ENCODE results near the gene CSNK1D. TPM values are rescaled to one million over a fixed set of nuclear protein-coding genes. Genes with fewer than 3 reads are reported as not detected.
"Not testable (repeated sequence)": the region's sequence is repeated elsewhere in the genome, so short reads cannot be mapped to it uniquely, and the experiment has no call there.

CSNK1D gene
- total RNA-seq, 1 experiment from 2014 or later, result 196 TPM

GRCh38 chr17:82194765-82195164 lies 78.7 kb downstream of the CSNK1D start:
- Mint-ChIP-seq H3K27ac (ENCODE audit: unreplicated experiment) (no peak overlapping the region), H3K9me3 (ENCODE audit: unreplicated experiment) (no peaks in the 10 kb centered on the region), H3K36me3 (ENCODE audit: insufficient read depth, unreplicated experiment) (peaks cover 6% of the 10 kb centered on the region), H3K4me3 (ENCODE audit: unreplicated experiment) (no peak overlapping the region), H3K4me1 (ENCODE audit: low read depth, unreplicated experiment) (no peaks in the 10 kb centered on the region), H3K27me3 (ENCODE audit: insufficient read depth, unreplicated experiment) (no peaks in the 10 kb centered on the region)
- intact Hi-C loops (cut with micrococcal nuclease; ENCODE audit: unreplicated experiment), result no loop called here
- TF ChIP-seq CTCF (IDR thresholded peaks at IDR 0.05; ENCODE audit: insufficient read depth in 1 of 2, low read depth in 1 of 2, low read length in 1 of 2, severe bottlenecking in 1 of 2, unreplicated experiment in 1 of 2), result no peak
- no peak for DNase-seq
- Histone ChIP-seq H3K36me3 (ENCODE audit: control insufficient read depth, insufficient read depth, low read length) (no peaks in the 10 kb centered on the region; the same call in 1 of the 2 replicates), H3K9me3 (no peaks in the 10 kb centered on the region), H3K4me1 (no peaks in the 10 kb centered on the region), H3K4me3 (ENCODE audit: low read depth, low read length) (no peak overlapping the region), H3K27me3 (replicated peaks; ENCODE audit: control insufficient read depth, insufficient read depth, low read length) (no peaks in the 10 kb centered on the region)
- ChIA-PET POLR2A (no interaction called here), CTCF (no interaction called here)
- BruUV-seq (replicated peaks), result no TSS peak

- Histone ChIP-seq H3K4me1 (no peaks in the 10 kb centered on the region), H3K9me3 (no peaks in the 10 kb centered on the region), H3K36me3 (ENCODE audit: control insufficient read depth, insufficient read depth, low read length) (no peaks in the 10 kb centered on the region; the same call in 1 of the 2 replicates), H3K27me3 (replicated peaks; ENCODE audit: control insufficient read depth, insufficient read depth, low read length) (no peaks in the 10 kb centered on the region), H3K4me3 (ENCODE audit: low read depth, low read length) (no peak overlapping the region)
- Mint-ChIP-seq H3K27ac (ENCODE audit: unreplicated experiment) (no peak overlapping the region), H3K36me3 (ENCODE audit: insufficient read depth, unreplicated experiment) (peaks cover 5% of the 10 kb centered on the region), H3K4me3 (ENCODE audit: unreplicated experiment) (no peak overlapping the region), H3K4me1 (ENCODE audit: low read depth, unreplicated experiment) (no peaks in the 10 kb centered on the region), H3K27me3 (ENCODE audit: insufficient read depth, unreplicated experiment) (no peaks in the 10 kb centered on the region), H3K9me3 (ENCODE audit: unreplicated experiment) (no peaks in the 10 kb centered on the region)
- DNase-seq, result no peak
- ChIA-PET CTCF (interaction anchor here (0.7 kb wide), 1 partner anchor 359 kb away, joined by 3 read pairs; no protein-coding TSS in a partner anchor), POLR2A (no interaction called here)
- intact Hi-C loops (cut with micrococcal nuclease; ENCODE audit: unreplicated experiment), result no loop called here
- no peak for TF ChIP-seq CTCF (IDR thresholded peaks at IDR 0.05; ENCODE audit: insufficient read depth in 1 of 2, low read depth in 1 of 2, low read length in 1 of 2, severe bottlenecking in 1 of 2, unreplicated experiment in 1 of 2)
- BruUV-seq (replicated peaks), result no TSS peak
Observed at GRCh38 chr17:82193520-82194220, 79.8 kb downstream of the CSNK1D start.

- BruUV-seq (replicated peaks); CTCF ChIA-PET; H3K4me1 ChIP-seq; H3K4me3 ChIP-seq (ENCODE audit: low read depth, low read length); H3K4me1 Mint-ChIP-seq (ENCODE audit: low read depth, unreplicated experiment); POLR2A ChIA-PET; H3K36me3 ChIP-seq (ENCODE audit: control insufficient read depth, insufficient read depth, low read length); H3K9me3 Mint-ChIP-seq (ENCODE audit: unreplicated experiment); H3K27me3 Mint-ChIP-seq (ENCODE audit: insufficient read depth, unreplicated experiment); H3K27me3 ChIP-seq (replicated peaks; ENCODE audit: control insufficient read depth, insufficient read depth, low read length); H3K36me3 Mint-ChIP-seq (ENCODE audit: insufficient read depth, unreplicated experiment); H3K9me3 ChIP-seq; DNase-seq; intact Hi-C loops (cut with micrococcal nuclease; ENCODE audit: unreplicated experiment); H3K27ac Mint-ChIP-seq (ENCODE audit: unreplicated experiment); H3K4me3 Mint-ChIP-seq (ENCODE audit: unreplicated experiment): not testable (repeated sequence)
Observed at GRCh38 chr17:82193050-82193449, 80.5 kb downstream of the CSNK1D start.

Small RNA genes lying within 50 kb of the gene (microRNA-seq; reads per million reads assigned to microRNA genes)
- gene MIR6787, result not detected

Other genes starting within 250 kb of the CSNK1D start
- gene RAC3, start 242.0 kb downstream of the CSNK1D start, total RNA-seq (2022), result 94.5 and 96.7 TPM in 2 replicates
- gene DCXR, start 236.0 kb downstream of the CSNK1D start, total RNA-seq (2022), result 197 and 208 TPM in 2 replicates
- 33.0 and 35.5 TPM in 2 replicates for gene RFNG, start 221.9 kb downstream of the CSNK1D start, total RNA-seq (2022)
- gene GPS1, start 221.8 kb downstream of the CSNK1D start, total RNA-seq (2022), result 185 and 195 TPM in 2 replicates
- gene DUS1L, start 207.9 kb downstream of the CSNK1D start, total RNA-seq (2022), result 129 TPM in 2 replicates
- 330 and 359 TPM in 2 replicates for gene FASN, start 175.5 kb downstream of the CSNK1D start, total RNA-seq (2022)
- 31.0 and 32.2 TPM in 2 replicates for gene CCDC57, start 60.9 kb downstream of the CSNK1D start, total RNA-seq (2022)
- 13.1 and 13.7 TPM in 2 replicates for gene SLC16A3, start 44.7 kb downstream of the CSNK1D start, total RNA-seq (2022)
- 0.37 and 0.93 TPM in 2 replicates for gene CD7, start 43.9 kb upstream of the CSNK1D start, total RNA-seq (2022)
- gene SECTM1, start 60.1 kb upstream of the CSNK1D start, total RNA-seq (2022), result 0.37 and 0.75 TPM in 2 replicates
- 3.4 and 4.2 TPM in 2 replicates for gene TEX19, start 85.5 kb upstream of the CSNK1D start, total RNA-seq (2022)
- gene UTS2R, start 98.1 kb upstream of the CSNK1D start, total RNA-seq (2022), result 0.66 and 1.3 TPM in 2 replicates
- 29.5 and 34.2 TPM in 2 replicates for gene HEXD, start 144.6 kb upstream of the CSNK1D start, total RNA-seq (2022)
- 47.2 and 51.2 TPM in 2 replicates for gene OGFOD3, start 144.9 kb upstream of the CSNK1D start, total RNA-seq (2022)
- 99.6 and 99.9 TPM in 2 replicates for gene CYBC1, start 177.1 kb upstream of the CSNK1D start, total RNA-seq (2022)
- gene NARF, start 185.0 kb upstream of the CSNK1D start, total RNA-seq (2022), result 62.1 and 66.1 TPM in 2 replicates
- gene FOXK2, start 246.0 kb upstream of the CSNK1D start, total RNA-seq (2022), result 118 and 124 TPM in 2 replicates

All from Caco-2 (cell line).